ENCODE measurements around the gene HMGB4. TPM values are rescaled to one million over a fixed set of nuclear protein-coding genes. Genes with fewer than 3 reads are reported as not detected.

Gene HMGB4
- total RNA-seq, 2 experiments from 2014 or later: not detected

DNA sequence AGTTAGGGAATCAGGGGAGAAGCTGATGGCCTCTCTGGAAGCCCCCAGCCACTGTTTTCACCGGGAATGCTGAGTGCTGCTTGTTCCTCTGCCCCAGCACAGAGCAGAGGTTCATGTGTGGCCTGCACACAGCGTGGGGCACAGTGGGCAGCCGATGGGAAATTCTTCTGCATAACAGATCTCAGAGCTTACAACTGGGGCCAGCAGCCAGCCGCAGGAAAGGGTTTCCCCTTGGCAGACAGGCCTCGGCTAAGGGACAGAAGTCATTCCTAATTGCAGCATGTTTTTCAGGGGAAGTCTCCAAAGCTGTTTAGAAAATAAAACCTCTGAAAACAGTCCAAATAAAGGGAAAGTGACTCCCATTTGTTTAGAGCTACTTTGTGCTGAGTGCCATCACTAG is 22.6 kb downstream of the HMGB4 start:
- ChIA-PET POLR2A (no interaction called here), CTCF (no interaction called here)
- Mint-ChIP-seq H3K4me3 (no peak overlapping the region), H3K4me1 (no peaks in the 10 kb centered on the region), H3K27ac (no peak overlapping the region), H3K9me3 (no peaks in the 10 kb centered on the region), H3K27me3 (no peaks in the 10 kb centered on the region), H3K36me3 (ENCODE audit: low read depth) (no peaks in the 10 kb centered on the region)
- DNase-seq: no peak

DNA sequence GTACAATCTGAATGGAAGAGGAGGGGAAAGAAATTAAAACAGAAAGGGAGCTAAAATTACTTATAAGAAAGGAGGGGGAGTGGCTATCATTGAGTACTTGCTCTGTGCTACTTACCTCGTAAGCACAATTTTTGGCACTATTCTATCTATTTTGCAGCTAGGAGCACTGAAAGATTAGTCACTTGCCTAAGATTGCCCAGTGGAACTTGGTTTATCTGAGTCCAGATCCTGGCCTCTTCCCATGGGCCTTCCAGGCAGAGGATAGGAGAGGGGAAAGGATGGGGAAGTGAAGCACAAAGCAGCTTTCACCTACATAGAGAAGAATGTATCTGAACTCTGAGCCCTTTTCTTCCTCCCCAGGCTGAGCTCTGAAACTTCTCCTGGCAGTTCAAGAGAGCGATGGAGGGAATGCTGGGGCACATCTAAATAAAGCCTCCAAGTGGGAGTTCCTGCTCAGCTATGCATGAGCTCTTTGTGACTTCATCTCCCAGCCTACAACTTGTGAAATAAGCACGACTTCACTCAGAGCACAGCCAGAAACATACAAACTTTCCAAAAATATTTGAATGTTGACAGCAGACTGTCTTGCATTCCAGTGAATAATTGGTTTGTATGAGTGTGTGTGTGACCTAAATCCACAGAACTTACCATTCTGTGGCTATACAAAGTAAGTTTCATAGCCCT is 29.4 kb downstream of the HMGB4 start:
- ChIA-PET CTCF (no interaction called here), POLR2A (no interaction called here)
- Mint-ChIP-seq H3K27me3 (no peaks in the 10 kb centered on the region), H3K4me3 (no peak overlapping the region), H3K4me1 (no peaks in the 10 kb centered on the region), H3K27ac (no peak overlapping the region), H3K9me3 (no peaks in the 10 kb centered on the region), H3K36me3 (ENCODE audit: low read depth) (no peaks in the 10 kb centered on the region)
- DNase-seq: no peak

DNA sequence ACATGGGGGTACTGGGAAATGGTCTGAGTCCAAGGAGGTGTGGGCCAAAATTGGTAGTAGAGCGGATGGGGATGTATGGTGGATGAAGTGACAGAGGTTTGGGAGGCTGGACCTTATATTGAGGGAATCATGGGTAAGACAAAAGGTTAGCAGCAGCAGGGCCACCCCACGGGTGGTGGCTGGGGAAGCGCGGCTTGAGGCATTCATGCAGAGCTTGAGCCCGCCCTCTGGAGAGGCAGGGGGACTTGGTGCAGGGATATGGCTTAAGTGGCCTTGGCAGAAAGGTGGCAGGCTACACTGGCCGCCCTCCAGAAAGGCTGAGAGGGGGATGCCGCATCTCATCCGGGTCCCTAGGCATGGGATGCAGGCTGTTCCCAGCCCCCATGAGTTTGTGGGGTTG is 31.5 kb downstream of the HMGB4 start:
- no peaks in the 10 kb centered on the region for H3K9me3 Mint-ChIP-seq
- H3K36me3 Mint-ChIP-seq (ENCODE audit: low read depth): no peaks in the 10 kb centered on the region
- ChIA-PET CTCF (no interaction called here), POLR2A (no interaction called here)
- H3K27me3 Mint-ChIP-seq: no peaks in the 10 kb centered on the region
- no peak for DNase-seq
- H3K4me1 Mint-ChIP-seq: no peaks in the 10 kb centered on the region
- no peak overlapping the region for H3K4me3 Mint-ChIP-seq
- H3K27ac Mint-ChIP-seq: no peak overlapping the region

DNA sequence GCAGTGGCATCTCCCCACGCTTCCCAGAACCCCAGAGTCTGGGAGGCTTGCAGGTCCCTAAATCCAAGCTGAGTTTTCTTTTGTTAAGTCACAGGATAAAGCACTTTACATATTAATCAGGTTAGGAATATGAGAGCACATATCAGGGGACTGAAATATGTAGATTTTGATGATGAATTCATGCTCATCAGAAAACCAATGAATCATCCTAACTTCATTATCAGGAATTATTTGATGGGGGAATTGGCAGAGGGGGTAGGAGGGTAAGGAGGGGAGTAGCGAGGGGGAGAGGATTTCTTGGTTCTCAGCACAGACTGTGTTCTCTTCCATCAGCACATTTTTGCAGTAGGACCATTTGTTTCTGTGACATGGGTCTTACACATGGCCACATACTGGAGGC is 32.1 kb downstream of the HMGB4 start:
- Mint-ChIP-seq H3K4me3 (no peak overlapping the region), H3K4me1 (no peaks in the 10 kb centered on the region), H3K27me3 (no peaks in the 10 kb centered on the region), H3K36me3 (ENCODE audit: low read depth) (no peaks in the 10 kb centered on the region), H3K27ac (no peak overlapping the region), H3K9me3 (no peaks in the 10 kb centered on the region)
- DNase-seq: no peak
- ChIA-PET CTCF (no interaction called here), POLR2A (no interaction called here)

DNA sequence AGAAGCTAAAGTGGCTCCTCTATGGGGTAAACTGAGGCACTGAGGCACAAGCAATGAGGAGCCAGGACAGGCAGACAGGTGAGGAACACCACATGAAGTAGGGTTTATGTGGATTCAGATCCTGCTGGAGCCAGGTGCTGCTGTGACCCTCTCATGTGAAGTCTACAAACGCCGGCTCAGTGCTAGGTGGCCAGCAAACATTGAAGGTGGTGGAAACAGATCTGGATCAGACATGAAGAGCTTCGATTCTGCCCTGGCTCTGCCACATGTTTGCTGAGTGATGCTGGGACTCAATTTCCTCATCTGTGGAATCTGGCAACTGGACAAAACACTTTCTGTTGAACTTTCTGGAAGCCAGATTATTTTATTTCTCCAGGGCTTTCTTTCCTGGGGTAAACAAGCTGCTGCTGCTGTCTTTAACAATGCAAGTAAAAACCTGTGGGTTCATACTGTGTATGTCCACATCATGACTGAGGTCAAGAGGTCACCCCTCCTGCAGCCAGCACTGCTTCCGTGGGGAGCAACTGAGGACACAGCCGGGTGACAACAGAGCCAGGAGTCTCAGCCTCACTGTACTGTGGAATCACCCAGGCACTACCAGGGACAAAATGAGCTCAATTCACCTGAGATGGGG is 33.3 kb downstream of the HMGB4 start:
- Mint-ChIP-seq H3K36me3 (ENCODE audit: low read depth) (no peaks in the 10 kb centered on the region), H3K4me1 (no peaks in the 10 kb centered on the region), H3K27ac (no peak overlapping the region), H3K27me3 (peaks cover 3% of the 10 kb centered on the region), H3K4me3 (no peak overlapping the region), H3K9me3 (no peaks in the 10 kb centered on the region)
- ChIA-PET CTCF (no interaction called here), POLR2A (no interaction called here)
- DNase-seq: no peak

DNA sequence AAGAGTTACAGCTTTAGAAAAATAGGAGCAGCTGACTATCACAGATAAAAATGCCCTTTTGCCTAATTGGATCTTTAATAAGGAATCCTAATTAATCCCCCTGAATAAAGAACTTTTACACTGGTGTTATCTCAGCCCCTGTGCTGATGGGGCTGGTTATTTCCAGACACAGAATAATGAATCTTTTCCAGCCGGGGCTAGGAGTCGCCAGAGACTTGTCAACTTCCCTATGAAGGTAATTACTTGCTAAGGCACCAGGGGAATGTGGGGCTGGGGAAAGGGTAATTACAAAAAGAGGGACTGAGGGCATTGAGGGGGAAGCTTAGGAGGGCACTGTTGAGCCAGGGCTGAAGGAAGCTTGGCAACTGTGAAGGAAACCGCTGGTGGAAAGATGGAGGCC is 34.5 kb downstream of the HMGB4 start:
- CTCF ChIA-PET: no interaction called here

DNA sequence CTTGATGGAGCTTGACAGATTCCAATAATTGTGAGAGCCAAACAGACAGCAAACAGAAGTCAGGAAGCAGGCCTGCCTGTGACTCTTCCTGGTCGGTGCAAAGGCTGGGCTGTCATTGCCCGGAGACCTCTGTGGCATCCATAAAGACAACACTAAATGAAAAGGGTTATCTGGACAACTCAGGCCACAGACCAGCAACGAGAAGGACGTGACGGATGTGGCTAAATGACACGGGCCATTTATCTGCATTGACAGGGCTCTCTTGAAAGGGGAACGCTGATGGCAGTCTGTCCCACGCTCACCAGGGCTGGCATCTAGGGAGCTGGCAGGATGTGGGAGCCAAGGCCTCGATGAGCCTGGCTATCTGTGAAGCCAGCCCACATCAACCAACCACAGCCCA is 35.0 kb downstream of the HMGB4 start:
- POLR2A ChIA-PET: no interaction called here
- Mint-ChIP-seq H3K27me3 (peaks cover 5% of the 10 kb centered on the region), H3K36me3 (ENCODE audit: low read depth) (no peaks in the 10 kb centered on the region), H3K9me3 (no peaks in the 10 kb centered on the region), H3K4me1 (no peaks in the 10 kb centered on the region), H3K4me3 (no peak overlapping the region), H3K27ac (no peak overlapping the region)
- CTCF ChIA-PET: no interaction called here
- DNase-seq: no peak

More for the DNA sequence above, 34.5 kb downstream of the HMGB4 start:
- no peak overlapping the region for H3K4me3 Mint-ChIP-seq
- peaks cover 5% of the 10 kb centered on the region for H3K27me3 Mint-ChIP-seq
- no peaks in the 10 kb centered on the region for H3K4me1 Mint-ChIP-seq
- no peaks in the 10 kb centered on the region for H3K36me3 Mint-ChIP-seq (ENCODE audit: low read depth)
- POLR2A ChIA-PET: no interaction called here
- DNase-seq: no peak
- H3K9me3 Mint-ChIP-seq: no peaks in the 10 kb centered on the region
- no peak overlapping the region for H3K27ac Mint-ChIP-seq

DNA sequence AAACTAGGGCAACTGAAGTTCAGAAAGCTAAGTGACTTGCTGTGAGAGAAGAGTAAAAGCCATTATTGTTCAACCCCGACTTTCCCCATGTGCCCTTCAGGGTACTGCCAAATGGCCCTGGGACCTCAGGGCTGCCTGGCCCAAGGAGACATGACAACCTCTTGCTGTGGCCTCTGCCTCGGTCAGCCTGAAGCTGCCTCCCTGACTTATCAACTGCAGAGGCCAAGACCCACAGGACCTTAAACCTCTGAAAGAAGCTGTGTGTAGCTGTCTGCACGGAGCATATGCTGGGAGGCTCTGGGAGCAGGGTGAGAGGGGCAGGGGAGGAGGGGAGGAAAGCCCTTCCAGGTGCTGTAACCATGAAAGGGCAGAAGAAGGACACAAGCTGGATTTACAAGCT is 35.9 kb downstream of the HMGB4 start:
- POLR2A ChIA-PET: no interaction called here
- Mint-ChIP-seq H3K4me1 (no peaks in the 10 kb centered on the region), H3K27me3 (peaks cover 8% of the 10 kb centered on the region), H3K9me3 (no peaks in the 10 kb centered on the region), H3K27ac (no peak overlapping the region), H3K36me3 (ENCODE audit: low read depth) (no peaks in the 10 kb centered on the region), H3K4me3 (no peak overlapping the region)
- DNase-seq: no peak
- CTCF ChIA-PET: no interaction called here

DNA sequence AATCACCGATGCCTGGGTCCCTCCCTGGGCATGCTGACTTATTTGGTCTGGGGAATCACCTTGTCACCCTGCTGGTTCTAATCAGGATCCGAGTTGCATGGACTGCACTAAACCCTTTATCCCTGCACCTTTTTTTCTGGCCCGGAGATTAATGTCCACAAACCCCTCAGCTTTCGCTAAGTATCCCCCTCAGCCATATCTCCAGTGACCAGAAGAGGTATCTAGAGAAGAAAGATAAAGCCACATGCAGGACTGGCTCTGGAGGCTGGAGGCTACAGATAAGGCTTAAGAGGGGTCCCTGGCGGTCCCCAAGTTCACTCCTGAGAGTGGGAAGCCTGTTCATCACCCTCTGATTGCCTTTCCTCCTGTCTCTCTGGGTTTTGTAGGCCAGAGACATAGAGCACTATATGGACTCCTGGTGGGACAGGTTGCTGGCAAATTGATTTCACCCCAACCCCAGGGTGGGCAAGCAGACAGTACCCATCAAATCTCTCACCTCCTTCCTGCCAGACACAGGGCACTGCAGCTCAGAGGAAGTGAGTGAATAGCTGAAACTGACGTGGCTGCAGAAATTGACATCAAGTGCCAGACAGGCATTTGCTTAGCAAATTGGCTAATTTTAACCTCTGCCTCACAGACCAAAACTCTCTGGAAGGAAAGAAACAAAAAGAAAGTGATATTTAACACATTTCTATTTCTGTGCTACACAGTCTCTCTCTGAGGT is 38.8 kb downstream of the HMGB4 start:
- ChIA-PET POLR2A (no interaction called here), CTCF (no interaction called here)
- Mint-ChIP-seq H3K27ac (no peak overlapping the region), H3K27me3 (peaks cover 8% of the 10 kb centered on the region), H3K36me3 (ENCODE audit: low read depth) (no peaks in the 10 kb centered on the region), H3K9me3 (no peaks in the 10 kb centered on the region), H3K4me1 (no peaks in the 10 kb centered on the region), H3K4me3 (no peak overlapping the region)
- no peak for DNase-seq

DNA sequence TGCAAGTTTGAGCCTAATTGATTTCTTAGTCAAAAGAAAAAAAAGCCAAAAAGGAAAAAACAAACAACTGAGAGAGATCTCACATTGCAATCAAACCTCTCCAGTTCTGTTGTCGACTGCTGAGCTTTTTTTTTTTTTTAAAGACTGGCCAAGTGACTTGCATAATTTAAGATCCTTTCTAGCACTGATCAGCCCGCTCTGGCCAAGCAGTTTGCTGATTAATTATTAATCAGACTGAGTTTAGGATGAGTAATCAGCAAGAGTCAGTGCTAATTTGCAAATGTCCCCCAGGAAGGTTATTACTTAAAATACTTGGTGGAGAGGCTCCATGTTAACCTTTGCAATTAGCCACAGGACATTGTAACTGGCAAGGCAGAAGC is 39.3 kb downstream of the HMGB4 start:
- peaks cover 8% of the 10 kb centered on the region for H3K27me3 Mint-ChIP-seq
- no peak for DNase-seq
- no peaks in the 10 kb centered on the region for H3K4me1 Mint-ChIP-seq
- CTCF ChIA-PET: no interaction called here
- no peak overlapping the region for H3K4me3 Mint-ChIP-seq
- H3K9me3 Mint-ChIP-seq: no peaks in the 10 kb centered on the region
- H3K36me3 Mint-ChIP-seq (ENCODE audit: low read depth): no peaks in the 10 kb centered on the region
- POLR2A ChIA-PET: no interaction called here
- no peak overlapping the region for H3K27ac Mint-ChIP-seq

DNA sequence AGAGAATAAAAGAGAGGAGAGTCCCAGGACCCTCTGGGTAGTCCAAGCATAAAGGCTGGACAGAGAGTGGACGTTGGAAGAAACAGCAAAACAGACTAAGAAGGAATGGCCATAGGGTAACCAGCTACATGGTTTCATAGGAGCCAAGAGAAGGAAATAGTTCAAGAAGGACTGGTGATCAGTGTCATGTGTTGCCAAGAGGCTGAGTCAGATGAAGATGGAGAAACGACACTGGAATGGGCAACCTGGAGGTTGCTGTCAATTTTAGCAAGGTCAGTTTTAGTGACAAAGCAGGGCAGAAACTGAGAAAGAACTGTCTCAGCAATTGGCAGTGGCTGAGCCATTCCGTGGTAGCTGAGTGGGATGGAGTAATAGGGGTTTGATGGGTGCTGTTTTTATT is 41.4 kb downstream of the HMGB4 start:
- POLR2A ChIA-PET: no interaction called here
- no peaks in the 10 kb centered on the region for H3K9me3 Mint-ChIP-seq
- no peak overlapping the region for H3K27ac Mint-ChIP-seq
- peaks cover 8% of the 10 kb centered on the region for H3K27me3 Mint-ChIP-seq
- CTCF ChIA-PET: no interaction called here
- H3K4me3 Mint-ChIP-seq: no peak overlapping the region
- no peaks in the 10 kb centered on the region for H3K36me3 Mint-ChIP-seq (ENCODE audit: low read depth)
- no peaks in the 10 kb centered on the region for H3K4me1 Mint-ChIP-seq
- no peak for DNase-seq

DNA sequence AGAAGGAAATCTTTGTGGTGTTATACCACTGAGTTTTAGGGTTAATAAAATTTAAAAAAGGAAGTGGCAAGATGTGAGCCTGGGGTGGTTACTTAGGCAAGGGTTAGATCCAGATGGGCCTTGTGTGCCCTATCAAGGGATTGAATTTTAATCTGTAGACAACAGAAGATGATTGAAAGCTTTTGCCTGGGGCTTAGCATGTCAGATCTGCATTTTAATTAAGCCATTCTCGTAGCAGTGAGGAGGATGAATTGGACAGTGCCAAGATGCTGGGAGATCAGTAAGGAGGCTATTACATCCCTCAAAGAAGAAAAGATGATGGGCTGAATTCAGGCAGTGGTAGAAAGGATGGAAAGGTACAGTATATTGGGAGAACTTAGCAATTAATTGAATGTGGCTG is 42.3 kb downstream of the HMGB4 start:
- H3K4me1 Mint-ChIP-seq: no peaks in the 10 kb centered on the region
- no peaks in the 10 kb centered on the region for H3K9me3 Mint-ChIP-seq
- POLR2A ChIA-PET: no interaction called here
- H3K4me3 Mint-ChIP-seq: no peak overlapping the region
- CTCF ChIA-PET: no interaction called here
- H3K27me3 Mint-ChIP-seq: peaks cover 8% of the 10 kb centered on the region
- no peak for DNase-seq
- no peaks in the 10 kb centered on the region for H3K36me3 Mint-ChIP-seq (ENCODE audit: low read depth)
- H3K27ac Mint-ChIP-seq: no peak overlapping the region

DNA sequence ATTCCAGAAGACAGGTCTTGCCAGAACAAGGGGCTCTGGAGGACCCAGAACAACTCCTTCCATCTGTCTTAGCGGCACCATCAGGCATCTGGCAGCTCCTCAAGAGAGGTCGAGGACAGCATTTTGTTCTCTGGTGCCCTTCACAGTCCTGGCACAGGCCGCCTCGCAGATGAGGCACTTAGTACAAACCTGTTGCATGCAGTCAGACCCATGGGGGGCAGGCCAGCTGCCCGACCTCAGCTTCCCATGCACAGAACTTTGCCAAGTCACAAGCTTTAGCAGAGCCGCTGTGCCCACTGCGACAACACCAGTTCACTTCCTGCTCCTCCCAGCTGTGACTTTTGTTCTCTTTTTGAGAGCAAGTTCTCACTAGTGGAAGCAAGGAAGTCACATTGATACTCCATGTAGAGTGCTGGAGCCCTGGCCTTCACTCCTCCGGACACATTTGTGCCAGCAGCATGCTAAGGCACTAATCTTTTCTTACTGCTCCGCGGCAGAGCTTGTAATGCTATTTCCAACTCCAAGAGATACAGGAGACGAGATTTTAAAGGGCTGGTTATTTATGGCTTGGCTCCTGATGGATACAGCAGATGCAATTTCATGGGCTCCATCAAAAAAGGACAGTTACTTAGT is 44.6 kb downstream of the HMGB4 start:
- Mint-ChIP-seq H3K36me3 (ENCODE audit: low read depth) (no peaks in the 10 kb centered on the region), H3K27me3 (peaks cover 3% of the 10 kb centered on the region), H3K4me3 (no peak overlapping the region), H3K27ac (no peak overlapping the region), H3K9me3 (no peaks in the 10 kb centered on the region), H3K4me1 (no peaks in the 10 kb centered on the region)
- ChIA-PET POLR2A (no interaction called here), CTCF (interaction anchor here (0.6 kb wide), 1 partner anchor 21 kb away, joined by 3 read pairs; no protein-coding TSS in a partner anchor)
- no peak for DNase-seq

Data from activated CD4-positive, alpha-beta T cell treated with anti-CD3 and anti-CD28 coated beads, Interleukin-2, amount 10 ng/mL, durations not matched to agents 7 days and 5 days (primary cell).